NCI-H524 (cell line): ENCODE data around the gene PABPN1.
A peak's percentile ranks its signal among the peaks of the same experiment; 100 is the strongest.
"Not testable (repeated sequence)": the region's sequence is repeated elsewhere in the genome, so short reads cannot be mapped to it uniquely, and the experiment has no call there.

Experiments used
- DNase-seq, 2 experiments: peaks; one replicate each; lab custom pipeline; 2025; lab: John Stamatoyannopoulos, UW

PABPN1 gene

GRCh38 chr14:23320584-23321571 lies at the start of gene PABPN1:
PABPN1 (plus strand) TSS chr14:23321457; CDS start chr14:23321470, 13 bp downstream.
- peak; percentile 100 for DNase-seq

GRCh38 chr14:23275412-23275811 lies 45.8 kb upstream of the PABPN1 start:
- DNase-seq = no peak

- no peak for DNase-seq
These were observed 44.1 kb upstream of the PABPN1 start for GRCh38 chr14:23277189-23277588.

GRCh38 chr14:23277928-23278327 lies 43.3 kb upstream of the PABPN1 start:
- DNase-seq = not testable (repeated sequence)

- DNase-seq = no peak
These were observed 40.0 kb upstream of the PABPN1 start for GRCh38 chr14:23281247-23281646.

GRCh38 chr14:23284654-23285529 lies 36.4 kb upstream of the PABPN1 start:
- DNase-seq = peak in 1 of 2 experiments; percentile 50

- DNase-seq = peak in 1 of 2 experiments; percentile 51
These were observed 35.7 kb upstream of the PABPN1 start for GRCh38 chr14:23285530-23286019.

- DNase-seq = peak; percentile 99 to 100
These were observed 35.0 kb upstream of the PABPN1 start, which contains the start of gene HOMEZ for GRCh38 chr14:23286020-23286901. HOMEZ (minus strand) TSS chr14:23286132; CDS start chr14:23285952, 180 bp downstream.

GRCh38 chr14:23286902-23287479 lies 34.3 kb upstream of the PABPN1 start:
- DNase-seq = no peak

GRCh38 chr14:23294734-23295561 lies 26.3 kb upstream of the PABPN1 start:
- peak; percentile 35 to 64 for DNase-seq

- no peak for DNase-seq
These were observed 25.1 kb upstream of the PABPN1 start for GRCh38 chr14:23296012-23296777.

GRCh38 chr14:23297096-23297495 lies 24.2 kb upstream of the PABPN1 start:
- no peak for DNase-seq

GRCh38 chr14:23297611-23298277 lies 23.5 kb upstream of the PABPN1 start:
- DNase-seq = no peak

- peak in 1 of 2 experiments; percentile 55 for DNase-seq
These were observed 21.9 kb upstream of the PABPN1 start for GRCh38 chr14:23299211-23299957.

- no peak for DNase-seq
These were observed 21.1 kb upstream of the PABPN1 start for GRCh38 chr14:23299986-23300686.

GRCh38 chr14:23300687-23301223 lies 20.5 kb upstream of the PABPN1 start:
- DNase-seq = peak in 1 of 2 experiments; percentile 57
